Gastrocnemius medialis (tissue), 4 donors: ENCODE data around the gene LIPH.

Experiments used
- POLR2A ChIP-seq, 2 donors: fragments of 450-650 bp; IDR thresholded peaks; one replicate each; pipeline ENCODE4 v1.6.1; 2017; ENCODE audit warnings: antibody characterized with exemption in 2 of 2, mild to moderate bottlenecking in 2 of 2, moderate library complexity in 2 of 2
- TF ChIP-seq, protein P1 (sequence below), 5 experiments: fragments of 450-650 bp in 3 of 5; fragments of 200-600 bp in 2 of 5; sonication (generic) in 2 of 5; IDR thresholded peaks in 4 of 5; conservative IDR thresholded peaks in 1 of 5; 1 replicate in 4 of 5; 2 replicates in 1 of 5; pipeline ENCODE4 v1.5.1; 2016 to 2019; ENCODE audit warnings: antibody characterized with exemption in 5 of 5, mild to moderate bottlenecking in 3 of 5, moderate library complexity in 3 of 5

DNA sequence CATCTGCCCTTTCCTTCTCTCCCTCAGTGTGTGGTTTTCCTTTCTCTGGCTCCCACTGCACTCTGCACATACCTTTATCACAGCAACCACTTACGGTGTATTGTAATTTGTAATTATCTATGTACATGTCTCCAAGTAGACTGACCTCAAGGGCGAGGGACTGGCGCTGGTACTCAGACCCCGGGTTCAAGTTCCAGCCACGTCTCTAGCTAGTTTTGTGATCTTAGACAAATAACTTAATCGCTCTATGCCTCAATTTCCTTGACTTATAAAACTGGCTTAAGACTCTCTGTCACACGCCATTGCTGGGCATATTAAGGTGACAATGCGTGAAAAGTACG lies 33.1 kb upstream of the LIPH start:
- TF ChIP-seq, protein P1, sequence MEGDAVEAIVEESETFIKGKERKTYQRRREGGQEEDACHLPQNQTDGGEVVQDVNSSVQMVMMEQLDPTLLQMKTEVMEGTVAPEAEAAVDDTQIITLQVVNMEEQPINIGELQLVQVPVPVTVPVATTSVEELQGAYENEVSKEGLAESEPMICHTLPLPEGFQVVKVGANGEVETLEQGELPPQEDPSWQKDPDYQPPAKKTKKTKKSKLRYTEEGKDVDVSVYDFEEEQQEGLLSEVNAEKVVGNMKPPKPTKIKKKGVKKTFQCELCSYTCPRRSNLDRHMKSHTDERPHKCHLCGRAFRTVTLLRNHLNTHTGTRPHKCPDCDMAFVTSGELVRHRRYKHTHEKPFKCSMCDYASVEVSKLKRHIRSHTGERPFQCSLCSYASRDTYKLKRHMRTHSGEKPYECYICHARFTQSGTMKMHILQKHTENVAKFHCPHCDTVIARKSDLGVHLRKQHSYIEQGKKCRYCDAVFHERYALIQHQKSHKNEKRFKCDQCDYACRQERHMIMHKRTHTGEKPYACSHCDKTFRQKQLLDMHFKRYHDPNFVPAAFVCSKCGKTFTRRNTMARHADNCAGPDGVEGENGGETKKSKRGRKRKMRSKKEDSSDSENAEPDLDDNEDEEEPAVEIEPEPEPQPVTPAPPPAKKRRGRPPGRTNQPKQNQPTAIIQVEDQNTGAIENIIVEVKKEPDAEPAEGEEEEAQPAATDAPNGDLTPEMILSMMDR (IDR thresholded peaks at IDR 0.05 in 4 of 5, conservative IDR thresholded peaks at IDR 0.05 in 1 of 5) = no peak
- no peak for TF ChIP-seq POLR2A (IDR thresholded peaks at IDR 0.05)
